Stomach (tissue), 9 donors: Measurements from ENCODE around the gene BCR. TPM values are rescaled to one million over a fixed set of nuclear protein-coding genes. Genes with fewer than 3 reads are reported as not detected.

Source experiments
- DNase-seq, 2 donors: peaks; one replicate each; pipeline versions ENCODE4 v3.0.0 to v3.0.0-alpha.2; 2013 to 2019
- H3K27ac ChIP-seq, 5 donors: fragments of 200-600 bp in 4 of 5; sonication (generic) in 4 of 5; one replicate each; pipeline ENCODE4 v1.5.1; 2013 to 2019; ENCODE audit warnings: mild to moderate bottlenecking in 1 of 5, moderate library complexity in 1 of 5
- H3K27me3 ChIP-seq, 3 donors: fragments of 200-600 bp; sonication (generic); one replicate each; pipeline ENCODE4 v1.5.1; 2017 to 2019; ENCODE audit warnings: mixed run types in 1 of 3
- H3K36me3 ChIP-seq, 4 donors: fragments of 200-600 bp; sonication (generic); 1 replicate in 3 of 4; 2 replicates in 1 of 4; pipeline ENCODE4 v1.5.1; 2016 to 2019
- H3K4me1 ChIP-seq, 4 donors: fragments of 200-600 bp; sonication (generic); one replicate each; pipeline ENCODE4 v1.5.1; 2016 to 2019
- H3K4me3 ChIP-seq, 4 donors: fragments of 200-600 bp; sonication (generic) in 3 of 4; one replicate each; pipeline ENCODE4 v1.5.1; 2016 to 2019; ENCODE audit warnings: mild to moderate bottlenecking in 1 of 4
- H3K9me3 ChIP-seq, 4 donors: fragments of 200-600 bp; sonication (generic); one replicate each; pipeline ENCODE4 v1.5.1; 2016 to 2019
- EP300 ChIP-seq: sonication (generic); formaldehyde crosslinking; IDR thresholded peaks from one replicate; pipeline ENCODE4 v1.6.1; 2017; ENCODE audit warnings: antibody characterized with exemption
- POLR2A ChIP-seq, 4 donors: fragments of 450-650 bp; IDR thresholded peaks; one replicate each; pipeline ENCODE4 v1.6.1; 2016; ENCODE audit warnings: antibody characterized with exemption in 4 of 4, control low read depth in 2 of 4, mild to moderate bottlenecking in 1 of 4, moderate library complexity in 1 of 4
- POLR2AphosphoS5 ChIP-seq, 3 donors: sonication (generic); formaldehyde crosslinking; IDR thresholded peaks; one replicate each; pipeline ENCODE4 v1.6.1; 2016; ENCODE audit warnings: antibody characterized with exemption in 3 of 3
- WGBS, 5 donors: extraction: QIAGEN DNeasy Blood & Tissue Kit in 3 of 5; methylation state at CpG; one replicate each; pipeline versions ENCODE4 v1.1.5 to v1.1.7; 2013 to 2018; 5-methylcytosine and 5-hydroxymethylcytosine counted together
- intact Hi-C: fragments of 100-400 bp; cut with DNase I; formaldehyde crosslinking; loops from one replicate; pipeline ENCODE4 v1.15.1; 2023; ENCODE audit warnings: low total_unique reads
- polyA plus RNA-seq, 3 donors: library from polyadenylated mRNA; stranded (reverse); fragments of 200-250 nt; gene quantifications; one replicate each; pipeline ENCODE4 v1.2.3, GENCODE V29; 2013
- total RNA-seq, 5 donors: library from RNA; depleted of rRNA; stranded (reverse); fragments of >200 nt; gene quantifications; one replicate each; pipeline versions ENCODE4 v1.1.0 to v1.2.3, GENCODE V29; 2014 to 2016
- TF ChIP-seq, protein P1 (sequence below), 7 experiments: fragments of 450-650 bp in 4 of 7; fragments of 200-600 bp in 3 of 7; sonication (generic) in 3 of 7; IDR thresholded peaks; one replicate each; pipeline ENCODE4 v1.5.1; 2016 to 2019; ENCODE audit warnings: antibody characterized with exemption in 7 of 7, control low read depth in 2 of 7, mild to moderate bottlenecking in 1 of 7
- donor health status: healthy with polysubstance abuse.
- donor health status: Bipolar disorder and iron deficiency.
- donor health status: healthy.

BCR gene
- total and polyA plus RNA-seq, 8 donors, result 10.4 to 80.1 (median 19.6) TPM

DNA sequence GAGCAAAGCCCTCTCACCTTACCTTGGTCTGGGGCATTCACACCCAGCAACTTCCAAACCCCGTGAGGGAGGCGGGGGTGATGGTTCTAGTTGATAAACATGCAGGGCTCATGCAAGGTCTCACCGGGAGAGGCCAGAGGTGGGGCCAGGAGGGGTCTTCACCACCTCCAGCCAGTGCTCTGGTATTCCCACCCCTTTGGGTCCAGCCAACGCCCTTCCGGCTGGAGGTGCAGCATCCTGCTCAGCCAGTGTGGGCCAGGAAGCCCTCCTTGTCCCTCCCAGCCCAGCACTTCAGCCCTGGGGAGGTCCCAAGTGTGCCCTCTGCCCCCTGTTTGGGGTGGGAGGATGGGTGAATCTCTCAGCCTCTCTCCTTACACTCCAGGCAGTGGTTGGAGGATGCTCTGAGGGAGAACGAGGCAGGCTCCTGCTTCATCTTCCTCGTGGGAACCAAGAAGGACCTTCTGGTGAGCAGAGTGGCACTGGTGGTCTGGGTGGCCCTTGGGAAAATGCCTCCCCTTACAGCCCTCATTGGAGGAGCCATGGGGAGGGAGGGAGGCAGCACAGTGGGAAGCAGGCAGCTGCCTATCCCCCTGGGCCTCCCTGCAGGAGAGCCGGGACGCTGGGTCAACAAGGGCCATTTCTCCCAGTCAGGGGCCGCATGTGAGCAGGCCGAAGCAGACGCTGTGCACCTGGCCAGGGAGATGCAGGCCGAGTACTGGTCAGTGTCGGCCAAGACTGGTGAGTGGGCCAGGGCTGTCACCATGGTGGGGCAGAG, 21.6 kb upstream of the BCR start:
- WGBS, 5 donors, result 80 to 85% (median 83%) methylated on average over 10 to 14 of the region's 14 CpGs
- no peaks in the 10 kb centered on the region for H3K9me3 ChIP-seq

DNA sequence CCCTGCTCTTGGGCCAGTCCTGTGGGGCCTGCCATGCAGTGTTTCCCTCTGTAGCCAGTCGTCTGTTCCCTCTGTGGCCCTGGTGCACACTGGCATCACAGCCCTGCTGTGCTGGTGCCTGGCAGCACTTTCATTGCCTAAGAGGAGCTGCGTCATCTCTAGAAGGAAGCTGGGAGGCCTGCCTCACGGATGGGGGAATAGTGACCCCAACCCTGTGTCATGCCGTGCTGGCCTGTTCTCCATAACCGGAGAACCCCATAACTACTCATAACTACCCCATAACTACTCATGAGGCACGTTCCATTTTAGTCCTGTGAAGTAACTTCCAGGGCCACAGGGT, 21.0 kb upstream of the BCR start:
- Histone ChIP-seq H3K4me3 (no peak overlapping the region), H3K4me1 (peaks cover 0 to 24% (median 15%) of the 10 kb centered on the region in 4 donors), H3K36me3 (peaks cover 0 to 49% (median 9%) of the 10 kb centered on the region in 4 donors), H3K27ac (no peak overlapping the region), H3K27me3 (no peaks in the 10 kb centered on the region), H3K9me3 (no peaks in the 10 kb centered on the region)
- TF ChIP-seq, protein P1, sequence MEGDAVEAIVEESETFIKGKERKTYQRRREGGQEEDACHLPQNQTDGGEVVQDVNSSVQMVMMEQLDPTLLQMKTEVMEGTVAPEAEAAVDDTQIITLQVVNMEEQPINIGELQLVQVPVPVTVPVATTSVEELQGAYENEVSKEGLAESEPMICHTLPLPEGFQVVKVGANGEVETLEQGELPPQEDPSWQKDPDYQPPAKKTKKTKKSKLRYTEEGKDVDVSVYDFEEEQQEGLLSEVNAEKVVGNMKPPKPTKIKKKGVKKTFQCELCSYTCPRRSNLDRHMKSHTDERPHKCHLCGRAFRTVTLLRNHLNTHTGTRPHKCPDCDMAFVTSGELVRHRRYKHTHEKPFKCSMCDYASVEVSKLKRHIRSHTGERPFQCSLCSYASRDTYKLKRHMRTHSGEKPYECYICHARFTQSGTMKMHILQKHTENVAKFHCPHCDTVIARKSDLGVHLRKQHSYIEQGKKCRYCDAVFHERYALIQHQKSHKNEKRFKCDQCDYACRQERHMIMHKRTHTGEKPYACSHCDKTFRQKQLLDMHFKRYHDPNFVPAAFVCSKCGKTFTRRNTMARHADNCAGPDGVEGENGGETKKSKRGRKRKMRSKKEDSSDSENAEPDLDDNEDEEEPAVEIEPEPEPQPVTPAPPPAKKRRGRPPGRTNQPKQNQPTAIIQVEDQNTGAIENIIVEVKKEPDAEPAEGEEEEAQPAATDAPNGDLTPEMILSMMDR (IDR thresholded peaks at IDR 0.05), result no peak
- TF ChIP-seq EP300 (no peak), POLR2AphosphoS5 (IDR thresholded peaks at IDR 0.05) (no peak), POLR2A (IDR thresholded peaks at IDR 0.05) (no peak)
- intact Hi-C loops, result no loop called here
- 69 to 90% (median 83%) methylated on average over 4 to 6 of the region's 6 CpGs for WGBS, 5 donors
- DNase-seq, result no peak

More for the DNA sequence above, 21.6 kb upstream of the BCR start:
- H3K36me3 ChIP-seq, result peaks cover 0 to 54% (median 9%) of the 10 kb centered on the region in 4 donors
- TF ChIP-seq POLR2AphosphoS5 (IDR thresholded peaks at IDR 0.05) (no peak), POLR2A (IDR thresholded peaks at IDR 0.05) (no peak), EP300 (no peak)
- TF ChIP-seq, protein P1 (IDR thresholded peaks at IDR 0.05), result no peak
- H3K27ac ChIP-seq, result no peak overlapping the region
- DNase-seq, result no peak
- H3K27me3 ChIP-seq, result no peaks in the 10 kb centered on the region
- no peak overlapping the region for H3K4me3 ChIP-seq
- H3K4me1 ChIP-seq, result peaks cover 0 to 18% (median 11%) of the 10 kb centered on the region in 4 donors
- intact Hi-C loops, result no loop called here

- Histone ChIP-seq H3K27me3 (no peaks in the 10 kb centered on the region), H3K9me3 (no peaks in the 10 kb centered on the region), H3K27ac (no peak overlapping the region), H3K4me3 (no peak overlapping the region), H3K36me3 (peaks cover 0 to 32% (median 5%) of the 10 kb centered on the region in 4 donors), H3K4me1 (peaks cover 0 to 24% (median 15%) of the 10 kb centered on the region in 4 donors)
- whole genome bisulfite sequencing, 5 donors, result 81 to 95% (median 93%) methylated on average over 3 to 4 of the region's 4 CpGs
- TF ChIP-seq POLR2AphosphoS5 (IDR thresholded peaks at IDR 0.05) (no peak), EP300 (no peak), POLR2A (IDR thresholded peaks at IDR 0.05) (no peak)
- TF ChIP-seq, protein P1 (IDR thresholded peaks at IDR 0.05), result no peak
- DNase-seq, result no peak
- intact Hi-C loops, result no loop called here
Observed at GRCh38 chr22:23161029-23161428, 19.3 kb upstream of the BCR start.

DNA sequence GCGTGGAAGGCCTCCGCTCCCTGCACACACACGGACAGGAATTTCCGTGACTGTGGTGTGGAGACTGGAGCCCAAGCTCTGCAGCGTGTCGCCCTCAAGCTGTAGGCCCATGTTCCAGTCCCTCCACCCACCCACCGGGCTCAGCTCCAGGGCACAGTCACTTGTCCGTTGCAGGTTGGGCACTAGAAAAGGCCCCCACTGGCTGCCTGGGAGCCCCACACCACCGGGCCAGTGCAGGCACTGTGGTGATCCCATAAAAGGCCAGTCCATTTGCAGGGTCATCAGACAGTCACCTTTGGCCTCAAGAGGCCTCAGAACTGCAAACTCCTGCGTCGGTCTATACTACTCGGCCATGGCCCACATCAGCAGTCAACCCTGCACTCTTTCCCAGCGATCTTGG, 18.7 kb upstream of the BCR start:
- DNase-seq, result no peak
- Histone ChIP-seq H3K4me3 (no peak overlapping the region), H3K9me3 (no peaks in the 10 kb centered on the region), H3K27ac (no peak overlapping the region), H3K27me3 (no peaks in the 10 kb centered on the region), H3K36me3 (peaks cover 0 to 27% (median 4%) of the 10 kb centered on the region in 4 donors), H3K4me1 (peaks cover 0 to 23% (median 15%) of the 10 kb centered on the region in 4 donors)
- 86 to 95% (median 89%) methylated on average over 4 to 13 of the region's 13 CpGs for WGBS, 5 donors
- no peak for TF ChIP-seq POLR2AphosphoS5 (IDR thresholded peaks at IDR 0.05)
- no peak for TF ChIP-seq POLR2A (IDR thresholded peaks at IDR 0.05)
- no peak for TF ChIP-seq EP300
- TF ChIP-seq, protein P1 (IDR thresholded peaks at IDR 0.05), result no peak
- intact Hi-C loops, result no loop called here
